PC-9 (cell line): Measurements from ENCODE around the gene CST7.

Experiments
- EZH2 ChIP-seq: fragments of 200-600 bp; sonication (generic); IDR thresholded peaks from 2 replicates; pipeline ENCODE4 v1.8.0; 2017; ENCODE audit warnings: antibody characterized with exemption, low read depth
- TF ChIP-seq, protein P1 (sequence below): fragments of 200-600 bp; sonication (generic); conservative IDR thresholded peaks from 2 replicates; pipeline ENCODE4 v1.6.1; 2017; ENCODE audit warnings: mixed run types, antibody characterized with exemption, mild to moderate bottlenecking, moderate library complexity

- TF ChIP-seq, protein P1, sequence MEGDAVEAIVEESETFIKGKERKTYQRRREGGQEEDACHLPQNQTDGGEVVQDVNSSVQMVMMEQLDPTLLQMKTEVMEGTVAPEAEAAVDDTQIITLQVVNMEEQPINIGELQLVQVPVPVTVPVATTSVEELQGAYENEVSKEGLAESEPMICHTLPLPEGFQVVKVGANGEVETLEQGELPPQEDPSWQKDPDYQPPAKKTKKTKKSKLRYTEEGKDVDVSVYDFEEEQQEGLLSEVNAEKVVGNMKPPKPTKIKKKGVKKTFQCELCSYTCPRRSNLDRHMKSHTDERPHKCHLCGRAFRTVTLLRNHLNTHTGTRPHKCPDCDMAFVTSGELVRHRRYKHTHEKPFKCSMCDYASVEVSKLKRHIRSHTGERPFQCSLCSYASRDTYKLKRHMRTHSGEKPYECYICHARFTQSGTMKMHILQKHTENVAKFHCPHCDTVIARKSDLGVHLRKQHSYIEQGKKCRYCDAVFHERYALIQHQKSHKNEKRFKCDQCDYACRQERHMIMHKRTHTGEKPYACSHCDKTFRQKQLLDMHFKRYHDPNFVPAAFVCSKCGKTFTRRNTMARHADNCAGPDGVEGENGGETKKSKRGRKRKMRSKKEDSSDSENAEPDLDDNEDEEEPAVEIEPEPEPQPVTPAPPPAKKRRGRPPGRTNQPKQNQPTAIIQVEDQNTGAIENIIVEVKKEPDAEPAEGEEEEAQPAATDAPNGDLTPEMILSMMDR: no peak
- no peak for TF ChIP-seq EZH2
Observed at GRCh38 chr20:24970754-24971153, 21.7 kb downstream of the CST7 start.
